Measurements from ENCODE around the gene RSKR.

DNA sequence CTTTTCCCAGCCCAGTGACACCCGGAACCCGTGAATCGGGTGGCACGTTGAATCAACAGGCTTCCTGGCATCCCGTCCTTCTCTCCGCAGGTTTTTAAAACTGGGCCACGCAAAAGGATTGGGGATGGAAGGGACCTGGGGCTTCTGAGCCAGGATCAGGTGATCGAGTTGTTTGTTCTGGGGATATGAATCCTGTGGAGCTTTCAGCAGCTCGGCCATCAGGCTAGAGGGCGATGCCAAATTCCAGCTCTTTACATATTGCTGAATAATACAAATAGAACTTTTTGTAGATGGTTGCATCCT lies 48.5 kb upstream of the RSKR start:
- TF ChIP-seq, protein P1, sequence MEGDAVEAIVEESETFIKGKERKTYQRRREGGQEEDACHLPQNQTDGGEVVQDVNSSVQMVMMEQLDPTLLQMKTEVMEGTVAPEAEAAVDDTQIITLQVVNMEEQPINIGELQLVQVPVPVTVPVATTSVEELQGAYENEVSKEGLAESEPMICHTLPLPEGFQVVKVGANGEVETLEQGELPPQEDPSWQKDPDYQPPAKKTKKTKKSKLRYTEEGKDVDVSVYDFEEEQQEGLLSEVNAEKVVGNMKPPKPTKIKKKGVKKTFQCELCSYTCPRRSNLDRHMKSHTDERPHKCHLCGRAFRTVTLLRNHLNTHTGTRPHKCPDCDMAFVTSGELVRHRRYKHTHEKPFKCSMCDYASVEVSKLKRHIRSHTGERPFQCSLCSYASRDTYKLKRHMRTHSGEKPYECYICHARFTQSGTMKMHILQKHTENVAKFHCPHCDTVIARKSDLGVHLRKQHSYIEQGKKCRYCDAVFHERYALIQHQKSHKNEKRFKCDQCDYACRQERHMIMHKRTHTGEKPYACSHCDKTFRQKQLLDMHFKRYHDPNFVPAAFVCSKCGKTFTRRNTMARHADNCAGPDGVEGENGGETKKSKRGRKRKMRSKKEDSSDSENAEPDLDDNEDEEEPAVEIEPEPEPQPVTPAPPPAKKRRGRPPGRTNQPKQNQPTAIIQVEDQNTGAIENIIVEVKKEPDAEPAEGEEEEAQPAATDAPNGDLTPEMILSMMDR (IDR thresholded peaks at IDR 0.05), result no peak
- TF ChIP-seq EZH2 (IDR thresholded peaks at IDR 0.05; ENCODE audit: borderline replicate concordance, insufficient read depth, low read depth, low read length, poor library complexity, severe bottlenecking), result no peak

All from B cell (primary cell).